ENCODE data around the gene MRPS11.
"Not testable (repeated sequence)": the region's sequence is repeated elsewhere in the genome, so short reads cannot be mapped to it uniquely, and the experiment has no call there.

The MRPS11 gene

DNA sequence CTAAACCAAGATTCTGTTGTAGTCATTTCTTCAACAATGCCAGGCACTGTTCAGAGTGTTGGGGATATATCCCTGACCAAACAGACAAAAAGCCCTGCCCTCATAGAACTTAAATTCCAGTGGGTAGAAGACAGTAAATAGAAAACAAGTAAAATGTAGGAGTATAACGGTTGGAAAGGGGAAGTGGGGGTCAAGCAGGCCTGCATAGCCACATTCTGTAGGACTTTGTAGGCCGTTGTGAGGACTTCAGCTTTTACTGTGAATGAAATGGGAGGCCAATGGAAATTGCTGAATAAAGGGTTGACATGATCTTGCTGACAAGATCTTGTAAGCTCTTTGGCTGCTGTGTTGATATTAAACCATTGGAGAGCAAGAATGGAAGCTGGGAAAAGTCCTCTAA, 1.8 kb downstream of the MRPS11 start:
- Histone ChIP-seq H3K4me1 (ENCODE audit: control extremely low read depth in 1 of 4, control insufficient read depth in 4 of 4, insufficient read depth in 4 of 4, low read length in 3 of 4) (peaks cover 12 to 27% (median 19%) of the 10 kb centered on the region in 4 experiments), H3K9me3 (ENCODE audit: control extremely low read depth in 1 of 5, control insufficient read depth in 4 of 5, insufficient read depth in 2 of 5, low read depth in 1 of 5, low read length in 4 of 5) (no peaks in the 10 kb centered on the region), H3K27me3 (replicated peaks in 2 of 5; ENCODE audit: control insufficient read depth in 4 of 5, insufficient read depth in 5 of 5, low read length in 4 of 5) (no peaks in the 10 kb centered on the region), H3K27ac (ENCODE audit: insufficient read depth in 1 of 2, low read depth in 1 of 2, low read length in 2 of 2, poor library complexity in 1 of 2, severe bottlenecking in 2 of 2) (no peak overlapping the region), H3K4me3 (ENCODE audit: control insufficient read depth in 1 of 7, extremely low read depth in 1 of 7, insufficient read depth in 4 of 7, low read depth in 2 of 7, low read length in 6 of 7) (no peak overlapping the region), H3K36me3 (ENCODE audit: control insufficient read depth in 4 of 4, insufficient read depth in 4 of 4, low read length in 3 of 4) (peaks cover 0 to 41% (median 22%) of the 10 kb centered on the region in 4 experiments)
- ChIA-PET POLR2A (no interaction called here), CTCF (interaction anchor here (0.6 to 2.6 kb wide), 3 partner anchors 15 to 155 kb away, joined by 3 to 8 read pairs (median 4); no protein-coding TSS in a partner anchor)
- WGBS (ENCODE audit: insufficient coverage) = 100% methylated on average over 2 of the region's 2 CpGs
- DNase-seq = no peak

DNA sequence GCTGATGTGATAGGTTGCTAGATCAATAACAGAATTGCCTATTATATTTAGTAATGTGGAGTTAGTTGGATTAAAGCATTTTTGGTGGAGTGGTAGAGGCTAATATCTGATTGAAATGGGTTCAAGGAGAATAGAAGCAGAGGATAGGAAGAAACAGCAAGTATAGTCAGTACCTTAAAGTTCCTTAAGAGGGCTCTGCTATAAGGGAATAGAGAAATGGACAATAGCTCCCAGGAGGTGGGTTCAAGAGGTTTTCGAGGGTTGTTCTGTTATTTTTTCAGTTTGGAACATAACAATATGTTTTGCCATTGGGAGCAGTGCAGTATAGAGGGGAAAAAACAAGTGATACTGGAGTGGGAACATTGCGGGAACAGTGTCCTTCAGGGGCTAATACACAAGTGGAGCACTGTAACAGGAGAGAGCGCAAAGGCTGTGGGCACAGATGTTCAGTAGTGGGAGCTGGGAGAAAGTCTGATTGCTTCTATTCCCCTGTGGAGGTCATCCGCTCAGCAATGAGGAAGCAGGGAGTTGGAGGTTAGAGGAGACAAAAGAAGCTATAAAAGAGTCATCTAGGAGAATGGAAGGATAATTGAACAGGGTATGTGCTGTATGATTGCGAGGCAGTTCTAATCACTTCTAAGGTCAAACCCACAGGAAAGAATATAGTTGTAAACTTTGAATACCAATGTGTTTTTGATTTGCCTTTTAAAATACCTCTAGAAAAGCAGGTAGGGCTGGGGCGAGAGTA, 3.3 kb downstream of the MRPS11 start:
- ChIA-PET CTCF (interaction anchor here (0.8 to 1.2 kb wide), 5 partner anchors 11 to 408 kb away, joined by 3 to 4 read pairs (median 3); no protein-coding TSS in a partner anchor), POLR2A (no interaction called here)
- no peaks in the 10 kb centered on the region for H3K9me3 ChIP-seq (ENCODE audit: control extremely low read depth in 1 of 5, control insufficient read depth in 4 of 5, insufficient read depth in 2 of 5, low read depth in 1 of 5, low read length in 4 of 5)
- H3K4me3 ChIP-seq (ENCODE audit: control insufficient read depth in 1 of 7, extremely low read depth in 1 of 7, insufficient read depth in 4 of 7, low read depth in 2 of 7, low read length in 6 of 7) = no peak overlapping the region
- 97% methylated on average over 5 of the region's 6 CpGs for WGBS (ENCODE audit: insufficient coverage)
- no peak overlapping the region for H3K27ac ChIP-seq (ENCODE audit: insufficient read depth in 1 of 2, low read depth in 1 of 2, low read length in 2 of 2, poor library complexity in 1 of 2, severe bottlenecking in 2 of 2)
- H3K27me3 ChIP-seq (replicated peaks in 2 of 5; ENCODE audit: control insufficient read depth in 4 of 5, insufficient read depth in 5 of 5, low read length in 4 of 5) = no peaks in the 10 kb centered on the region
- peaks cover 12 to 23% (median 19%) of the 10 kb centered on the region in 4 experiments for H3K4me1 ChIP-seq (ENCODE audit: control extremely low read depth in 1 of 4, control insufficient read depth in 4 of 4, insufficient read depth in 4 of 4, low read length in 3 of 4)
- DNase-seq = no peak
- H3K36me3 ChIP-seq (ENCODE audit: control insufficient read depth in 4 of 4, insufficient read depth in 4 of 4, low read length in 3 of 4) = peaks cover 3 to 36% (median 19%) of the 10 kb centered on the region in 4 experiments

DNA sequence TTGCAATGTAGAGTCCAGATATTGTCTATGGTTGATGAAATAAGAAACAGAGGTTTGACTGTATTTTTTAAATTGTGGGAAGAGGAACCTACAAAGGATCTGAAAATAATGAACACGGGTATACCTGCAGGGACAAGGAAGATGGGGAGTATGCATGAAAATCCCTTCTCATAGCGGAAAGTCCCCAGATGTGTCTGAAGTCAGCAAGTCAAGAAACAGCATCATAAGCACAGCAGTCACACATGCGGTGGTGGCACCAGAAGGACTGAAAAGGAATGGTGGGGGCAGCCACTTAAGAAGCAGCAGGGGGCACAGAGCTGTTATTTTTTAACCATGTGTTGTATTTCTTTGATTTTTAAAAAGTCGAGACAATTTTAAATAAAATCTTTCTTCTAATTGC, 4.7 kb downstream of the MRPS11 start:
- Histone ChIP-seq H3K4me3 (ENCODE audit: control insufficient read depth in 1 of 7, extremely low read depth in 1 of 7, insufficient read depth in 4 of 7, low read depth in 2 of 7, low read length in 6 of 7) (no peak overlapping the region), H3K27ac (ENCODE audit: insufficient read depth in 1 of 2, low read depth in 1 of 2, low read length in 2 of 2, poor library complexity in 1 of 2, severe bottlenecking in 2 of 2) (no peak overlapping the region), H3K4me1 (ENCODE audit: control extremely low read depth in 1 of 4, control insufficient read depth in 4 of 4, insufficient read depth in 4 of 4, low read length in 3 of 4) (peaks cover 6 to 13% (median 9%) of the 10 kb centered on the region in 4 experiments), H3K27me3 (replicated peaks in 2 of 5; ENCODE audit: control insufficient read depth in 4 of 5, insufficient read depth in 5 of 5, low read length in 4 of 5) (no peaks in the 10 kb centered on the region), H3K36me3 (ENCODE audit: control insufficient read depth in 4 of 4, insufficient read depth in 4 of 4, low read length in 3 of 4) (peaks cover 5 to 47% (median 25%) of the 10 kb centered on the region in 4 experiments), H3K9me3 (ENCODE audit: control extremely low read depth in 1 of 5, control insufficient read depth in 4 of 5, insufficient read depth in 2 of 5, low read depth in 1 of 5, low read length in 4 of 5) (no peaks in the 10 kb centered on the region)
- no peak for DNase-seq
- 92% methylated on average over 3 of the region's 4 CpGs for WGBS (ENCODE audit: insufficient coverage)
- ChIA-PET CTCF (interaction anchor here (0.7 kb wide), 1 partner anchor 138 kb away, joined by 3 read pairs; no protein-coding TSS in a partner anchor), POLR2A (interaction anchor here (0.6 kb wide), 1 partner anchor 711 kb away, joined by 3 read pairs; no protein-coding TSS in a partner anchor)

DNA sequence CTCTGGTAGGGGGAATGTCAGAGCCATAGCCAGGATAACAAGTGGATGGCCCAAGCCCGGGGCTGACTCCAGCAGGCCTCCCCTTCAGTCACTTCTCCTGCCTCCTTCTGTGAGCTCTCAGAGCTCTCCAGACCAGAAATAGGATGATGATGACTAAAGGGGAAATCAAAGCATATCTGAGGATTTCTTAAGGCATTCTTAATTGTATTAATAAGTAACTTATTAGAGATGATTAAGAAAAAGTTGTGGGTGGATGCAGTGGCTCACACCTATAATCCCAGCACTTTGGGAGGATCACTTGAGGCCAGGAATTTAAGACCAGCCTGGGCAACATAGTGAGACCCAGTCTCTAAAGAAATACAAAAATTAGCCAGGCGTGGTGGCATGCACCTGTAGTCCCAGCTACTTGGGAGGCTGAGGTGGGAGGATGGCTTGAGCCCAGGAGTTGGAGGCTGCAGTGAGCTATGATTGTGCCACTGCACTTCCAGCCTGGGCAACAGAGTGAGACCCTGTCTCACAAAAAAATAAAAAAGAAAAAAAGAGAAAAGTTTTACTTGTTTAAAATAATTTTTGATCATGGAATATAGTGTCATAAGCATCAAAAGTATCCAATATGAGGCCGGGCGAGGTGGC, 6.3 kb downstream of the MRPS11 start:
- H3K27ac ChIP-seq (ENCODE audit: insufficient read depth in 1 of 2, low read depth in 1 of 2, low read length in 2 of 2, poor library complexity in 1 of 2, severe bottlenecking in 2 of 2); POLR2A ChIA-PET; H3K27me3 ChIP-seq (replicated peaks in 2 of 5; ENCODE audit: control insufficient read depth in 4 of 5, insufficient read depth in 5 of 5, low read length in 4 of 5); DNase-seq; H3K9me3 ChIP-seq (ENCODE audit: control extremely low read depth in 1 of 5, control insufficient read depth in 4 of 5, insufficient read depth in 2 of 5, low read depth in 1 of 5, low read length in 4 of 5); H3K4me3 ChIP-seq (ENCODE audit: control insufficient read depth in 1 of 7, extremely low read depth in 1 of 7, insufficient read depth in 4 of 7, low read depth in 2 of 7, low read length in 6 of 7); H3K4me1 ChIP-seq (ENCODE audit: control extremely low read depth in 1 of 4, control insufficient read depth in 4 of 4, insufficient read depth in 4 of 4, low read length in 3 of 4): not testable (repeated sequence)
- CTCF ChIA-PET = interaction anchor here (1.2 to 2.3 kb wide), 3 partner anchors 9 to 159 kb away, joined by 3 to 10 read pairs (median 7); no protein-coding TSS in a partner anchor
- WGBS (ENCODE audit: insufficient coverage) = 96% methylated on average over 3 of the region's 4 CpGs
- H3K36me3 ChIP-seq (ENCODE audit: control insufficient read depth in 4 of 4, insufficient read depth in 4 of 4, low read length in 3 of 4) = peaks cover 8 to 59% (median 38%) of the 10 kb centered on the region in 4 experiments

DNA sequence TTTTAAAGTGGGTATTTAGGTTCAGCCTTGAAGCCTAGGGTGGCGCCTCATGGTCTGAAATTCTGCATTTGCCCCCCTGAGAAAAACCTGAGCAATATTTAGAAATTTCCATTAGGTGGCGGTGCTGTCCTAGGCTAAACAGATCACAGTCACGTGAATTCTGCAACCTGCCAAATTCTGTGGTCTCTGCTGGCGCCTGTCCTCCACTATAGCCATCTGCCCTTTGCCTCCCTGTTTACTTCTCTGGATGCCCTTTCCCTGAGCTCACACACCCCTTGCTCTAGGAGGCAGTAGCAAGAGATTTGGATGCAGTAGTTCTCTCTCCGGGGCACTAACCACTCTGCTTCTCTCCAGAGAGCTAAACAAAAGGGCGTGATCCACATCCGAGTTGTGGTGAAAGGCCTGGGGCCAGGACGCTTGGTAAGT, 9.1 kb downstream of the MRPS11 start:
- no peak overlapping the region for H3K27ac ChIP-seq (ENCODE audit: insufficient read depth in 1 of 2, low read depth in 1 of 2, low read length in 2 of 2, poor library complexity in 1 of 2, severe bottlenecking in 2 of 2)
- DNase-seq = peak; percentile 48 to 73 (median 62)
- H3K27me3 ChIP-seq (replicated peaks in 2 of 5; ENCODE audit: control insufficient read depth in 4 of 5, insufficient read depth in 5 of 5, low read length in 4 of 5) = no peaks in the 10 kb centered on the region
- no peaks in the 10 kb centered on the region for H3K9me3 ChIP-seq (ENCODE audit: control extremely low read depth in 1 of 5, control insufficient read depth in 4 of 5, insufficient read depth in 2 of 5, low read depth in 1 of 5, low read length in 4 of 5)
- ChIA-PET CTCF (interaction anchor here (0.6 to 3.5 kb wide), 5 partner anchors 9 to 188 kb away, joined by 4 to 12 read pairs (median 4); partner anchors contain the start of genes MRPL46 and MRPS11), POLR2A (no interaction called here)
- no peak overlapping the region for H3K4me3 ChIP-seq (ENCODE audit: control insufficient read depth in 1 of 7, extremely low read depth in 1 of 7, insufficient read depth in 4 of 7, low read depth in 2 of 7, low read length in 6 of 7)
- 82% methylated on average over 8 of the region's 8 CpGs for WGBS (ENCODE audit: insufficient coverage)
- H3K4me1 ChIP-seq (ENCODE audit: control extremely low read depth in 1 of 4, control insufficient read depth in 4 of 4, insufficient read depth in 4 of 4, low read length in 3 of 4) = no peaks in the 10 kb centered on the region
- H3K36me3 ChIP-seq (ENCODE audit: control insufficient read depth in 4 of 4, insufficient read depth in 4 of 4, low read length in 3 of 4) = peaks cover 11 to 56% (median 38%) of the 10 kb centered on the region in 4 experiments

DNA sequence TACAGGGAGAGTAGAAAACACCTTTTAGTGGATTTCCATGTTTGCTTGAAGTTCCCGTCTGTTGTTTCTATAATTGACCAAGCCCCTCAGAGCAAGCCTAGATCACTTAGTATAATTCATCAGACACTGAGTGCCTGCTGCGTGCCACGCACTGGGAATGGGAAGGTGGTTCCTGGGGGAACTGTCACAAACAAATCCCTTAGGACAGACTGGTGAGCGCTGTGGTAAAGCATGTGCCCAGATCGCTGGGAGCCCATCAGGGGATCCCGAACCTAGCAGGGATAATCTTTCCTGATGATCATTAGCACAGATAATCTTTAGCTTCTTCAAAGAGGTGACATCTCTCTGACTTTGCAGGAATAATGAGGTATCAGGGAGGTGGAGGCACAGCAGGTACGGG, 9.6 kb downstream of the MRPS11 start:
- ChIA-PET POLR2A (no interaction called here), CTCF (interaction anchor here (0.6 to 3.5 kb wide), 6 partner anchors 10 to 519 kb away, joined by 3 to 12 read pairs (median 4); partner anchors contain the start of genes MRPL46 and MRPS11)
- Histone ChIP-seq H3K27ac (ENCODE audit: insufficient read depth in 1 of 2, low read depth in 1 of 2, low read length in 2 of 2, poor library complexity in 1 of 2, severe bottlenecking in 2 of 2) (no peak overlapping the region), H3K27me3 (replicated peaks in 2 of 5; ENCODE audit: control insufficient read depth in 4 of 5, insufficient read depth in 5 of 5, low read length in 4 of 5) (no peaks in the 10 kb centered on the region), H3K4me3 (ENCODE audit: control insufficient read depth in 1 of 7, extremely low read depth in 1 of 7, insufficient read depth in 4 of 7, low read depth in 2 of 7, low read length in 6 of 7) (no peak overlapping the region), H3K9me3 (ENCODE audit: control extremely low read depth in 1 of 5, control insufficient read depth in 4 of 5, insufficient read depth in 2 of 5, low read depth in 1 of 5, low read length in 4 of 5) (no peaks in the 10 kb centered on the region), H3K36me3 (ENCODE audit: control insufficient read depth in 4 of 4, insufficient read depth in 4 of 4, low read length in 3 of 4) (peaks cover 11 to 52% (median 37%) of the 10 kb centered on the region in 4 experiments), H3K4me1 (ENCODE audit: control extremely low read depth in 1 of 4, control insufficient read depth in 4 of 4, insufficient read depth in 4 of 4, low read length in 3 of 4) (no peaks in the 10 kb centered on the region)
- 97% methylated on average over 6 of the region's 7 CpGs for WGBS (ENCODE audit: insufficient coverage)
- no peak for DNase-seq

Data from common myeloid progenitor, CD34-positive (primary cell).